ENCODE results near the gene PARP8. TPM values are rescaled to one million over a fixed set of nuclear protein-coding genes. Genes with fewer than 3 reads are reported as not detected.

Gene PARP8
- total and polyA plus RNA-seq, 2 of the 8 experiments (the other 6 are each of a cell fraction or from before 2014, with no cell fraction given): 16.6 to 30.6 TPM

DNA sequence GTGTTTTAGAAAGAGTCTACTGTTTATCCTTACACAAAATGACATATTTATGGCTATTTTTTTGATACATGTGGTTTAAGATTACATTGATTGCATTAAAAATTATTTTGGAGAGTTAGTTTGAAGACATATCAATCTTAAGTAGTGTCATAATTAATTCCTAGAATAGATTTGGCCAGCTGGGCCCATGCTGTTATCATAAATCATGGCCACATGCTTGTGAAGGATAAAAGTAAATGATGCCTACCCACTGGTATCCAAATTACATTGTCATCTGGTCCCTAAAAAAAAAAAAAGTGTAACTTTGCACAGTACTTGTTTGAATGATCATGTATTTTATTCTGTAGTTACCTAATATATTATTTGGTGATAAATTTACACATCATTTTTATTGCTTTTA lies 96.9 kb downstream of the PARP8 start:
- Histone ChIP-seq H4K20me1 (replicated peaks in 1 of 2; ENCODE audit: control insufficient read depth in 1 of 2, insufficient read depth in 2 of 2, low read length in 2 of 2) (peaks cover 0 to 2% of the 10 kb centered on the region in 2 experiments), H4K5ac (ENCODE audit: insufficient read length, low read depth, low read length) (no peak overlapping the region), H2BK15ac (ENCODE audit: low read length) (no peak overlapping the region), H3K4me3 (ENCODE audit: extremely low read depth in 1 of 4, insufficient read depth in 2 of 4, low read depth in 3 of 4, low read length in 4 of 4) (no peak overlapping the region), H3K23ac (ENCODE audit: insufficient read length) (no peak overlapping the region), H3K4me2 (ENCODE audit: insufficient read depth in 1 of 2, low read depth in 2 of 2, low read length in 2 of 2) (no peak overlapping the region), H2AFZ (ENCODE audit: low read length) (no peak overlapping the region), H2AK5ac (ENCODE audit: low read depth, low read length) (no peak overlapping the region), H3K27ac (ENCODE audit: low read depth, low read length) (no peak overlapping the region), H2BK5ac (ENCODE audit: low read depth, low read length) (no peak overlapping the region), H3K36me3 (ENCODE audit: control insufficient read depth in 2 of 4, insufficient read depth in 4 of 4, low read length in 3 of 4) (peaks cover 0 to 5% (median 0%) of the 10 kb centered on the region in 4 experiments; a peak in 2 of 8 replicates), H2BK12ac (ENCODE audit: low read depth, low read length) (no peak overlapping the region), H3K27me3 (replicated peaks in 1 of 4; ENCODE audit: control insufficient read depth in 3 of 4, extremely low read depth in 1 of 4, insufficient read depth in 3 of 4, low read length in 3 of 4) (peaks cover 0 to 1% (median 0%) of the 10 kb centered on the region in 4 experiments; a peak in 1 of 7 replicates), H3K4ac (replicated peaks; ENCODE audit: insufficient read length, low read depth, low read length) (no peak overlapping the region), H4K91ac (replicated peaks; ENCODE audit: insufficient read length, low read length) (no peak overlapping the region), H3K79me2 (ENCODE audit: control insufficient read depth in 1 of 2, insufficient read depth in 2 of 2, low read length in 2 of 2) (no peaks in the 10 kb centered on the region), H3K56ac (replicated peaks; ENCODE audit: insufficient read length, low read depth, low read length) (no peak overlapping the region), H3K18ac (ENCODE audit: extremely low read depth, low read length) (no peak overlapping the region), H2BK120ac (replicated peaks; ENCODE audit: low read depth, low read length) (no peak overlapping the region), H4K8ac (ENCODE audit: extremely low read depth, insufficient read depth, low read length) (no peak overlapping the region), H3K79me1 (ENCODE audit: low read depth, low read length) (no peaks in the 10 kb centered on the region), H3K14ac (ENCODE audit: insufficient read length) (no peak overlapping the region), H3K4me1 (replicated peaks in 1 of 4; ENCODE audit: control insufficient read depth in 3 of 4, insufficient read depth in 4 of 4, low read length in 3 of 4) (no peaks in the 10 kb centered on the region), H3K9ac (replicated peaks in 1 of 4; ENCODE audit: extremely low read depth in 1 of 4, low read depth in 3 of 4, low read length in 3 of 4) (no peak overlapping the region), H3K23me2 (ENCODE audit: low read depth, low read length) (no peaks in the 10 kb centered on the region), H2BK20ac (ENCODE audit: low read length) (no peak overlapping the region), H3K9me3 (ENCODE audit: insufficient read depth in 2 of 2, low read depth in 1 of 2, low read length in 1 of 2) (no peaks in the 10 kb centered on the region)
- CTCF ChIA-PET (ENCODE audit: partially characterized antibody): no interaction called here
- FAIRE-seq (no peak), DNase-seq (ENCODE audit: low read depth in 1 of 2, low spot score in 2 of 2) (no peak)
- POLR2A ChIA-PET (ENCODE audit: partially characterized antibody): interaction anchor here (0.6 kb wide), 1 partner anchor 67 kb away, joined by 3 read pairs; no protein-coding TSS in a partner anchor
- no peak for TF ChIP-seq RBBP5 (IDR thresholded peaks at IDR 0.05; ENCODE audit: borderline replicate concordance, low read depth, low read length)
- TF ChIP-seq HDAC2 (IDR thresholded peaks at IDR 0.05; ENCODE audit: borderline replicate concordance in 1 of 2, low read depth in 2 of 2, low read length in 2 of 2): no peak

Data from H1 (cell line).